B cell (primary cell): Measurements from ENCODE around the gene NR6A1. TPM values are rescaled to one million over a fixed set of nuclear protein-coding genes. Genes with fewer than 3 reads are reported as not detected.

ENCODE experiments used
- ATAC-seq: fragments of 200-7000 bp; cut with Tn5 transposase; one replicate; pipeline ENCODE4 v1.10.0; 2021; ENCODE audit warnings: low read depth, mild to moderate bottlenecking, moderate number of reproducible peaks, moderate library complexity
- CTCF ChIA-PET: fragments of 350-600 bp; sonication (Branson Sonifier 250); formaldehyde crosslinking; loops from one replicate; lab custom pipeline; 2021; ENCODE audit warnings: antibody characterized with exemption, inconsistent platforms; lab: Charles Lee
- POLR2A ChIA-PET: fragments of 350-600 bp; sonication (Branson Sonifier 250); formaldehyde crosslinking; loops from one replicate; lab custom pipeline; 2021; ENCODE audit warnings: antibody characterized with exemption; lab: Charles Lee
- DNase-seq: peaks from one replicate; pipeline ENCODE4 v3.0.0; 2013
- H2AFZ ChIP-seq: 2 replicates; pipeline ENCODE4 v1.6.1; 2012; ENCODE audit warnings: mild to moderate bottlenecking, low read depth, low read length; ENCODE audit not compliant: insufficient read depth, poor library complexity, severe bottlenecking
- H3K27ac ChIP-seq, 2 donors: 1 replicate in 1 of 2; 2 replicates in 1 of 2; pipeline ENCODE4 v1.5.1; 2012 to 2013; ENCODE audit warnings: low read length in 2 of 2, mild to moderate bottlenecking in 2 of 2, moderate library complexity in 1 of 2
- H3K27me3 ChIP-seq, 4 experiments: fragments of 200-600 bp in 1 of 4; sonication (generic) in 1 of 4; replicated peaks in 1 of 4; 1 replicate in 2 of 4; 2 replicates in 2 of 4; pipeline versions ENCODE4 v1.6.1 to v1.7.0; 2013 to 2016; ENCODE audit warnings: low read length in 3 of 4, mild to moderate bottlenecking in 2 of 4, mixed read lengths in 1 of 4, moderate library complexity in 1 of 4; ENCODE audit not compliant: insufficient read depth in 4 of 4, control insufficient read depth in 3 of 4; ENCODE audit errors: control extremely low read depth in 1 of 4
- H3K36me3 ChIP-seq, 2 experiments: replicated peaks in 1 of 2; 1 replicate in 1 of 2; 2 replicates in 1 of 2; pipeline versions ENCODE4 v1.6.1 to v1.7.1; 2013; ENCODE audit warnings: low read length in 1 of 2; ENCODE audit not compliant: insufficient read depth in 2 of 2, control insufficient read depth in 1 of 2; ENCODE audit errors: control extremely low read depth in 1 of 2, extremely low read depth in 1 of 2
- H3K4me1 ChIP-seq, 2 donors: fragments of 200-600 bp in 1 of 2; sonication (generic) in 1 of 2; 1 replicate in 1 of 2; 2 replicates in 1 of 2; pipeline versions ENCODE4 v1.5.1 to v1.6.1; 2013 to 2017; ENCODE audit warnings: low read length in 2 of 2; ENCODE audit not compliant: control insufficient read depth in 2 of 2, insufficient read depth in 2 of 2
- H3K4me2 ChIP-seq: replicated peaks from 2 replicates; pipeline ENCODE3; 2012; ENCODE audit warnings: mild to moderate bottlenecking, low read depth, low read length; ENCODE audit not compliant: poor library complexity, severe bottlenecking
- H3K4me3 ChIP-seq, 5 experiments: fragments of 200-600 bp in 1 of 5; sonication (generic) in 1 of 5; 1 replicate in 3 of 5; 2 replicates in 2 of 5; pipeline versions ENCODE4 v1.5.1 to v1.7.0; 2011 to 2016; ENCODE audit warnings: low read length in 4 of 5, mild to moderate bottlenecking in 4 of 5, low read depth in 2 of 5, control low read depth in 1 of 5, moderate library complexity in 1 of 5; ENCODE audit not compliant: insufficient read depth in 1 of 5; ENCODE audit errors: control extremely low read depth in 1 of 5, extremely low read depth in 1 of 5
- H3K79me2 ChIP-seq: fragments of 200-600 bp; sonication (generic); one replicate; pipeline ENCODE4 v1.6.0; 2016; ENCODE audit warnings: low read length; ENCODE audit not compliant: control insufficient read depth, insufficient read depth
- H3K9ac ChIP-seq: fragments of 200-600 bp; sonication (generic); 2 replicates; pipeline ENCODE4 v1.6.1; 2017; ENCODE audit warnings: mild to moderate bottlenecking, low read length, moderate library complexity
- H3K9me3 ChIP-seq, 3 donors: one replicate each; pipeline versions ENCODE4 v1.6.1 to v1.7.1; 2013; ENCODE audit warnings: low read length in 2 of 3; ENCODE audit not compliant: control insufficient read depth in 2 of 3, insufficient read depth in 1 of 3; ENCODE audit errors: control extremely low read depth in 1 of 3
- H4K20me1 ChIP-seq: 2 replicates; pipeline ENCODE4 v1.6.0; 2012; ENCODE audit warnings: mild to moderate bottlenecking, low read length; ENCODE audit not compliant: insufficient read depth, control insufficient read depth, poor library complexity, severe bottlenecking
- H3K27ac Mint-ChIP-seq: one replicate; pipeline ENCODE4 v1.8.0; 2021; ENCODE audit warnings: mixed read lengths
- H3K27me3 Mint-ChIP-seq: one replicate; pipeline ENCODE4 v1.8.0; 2021; ENCODE audit warnings: mixed read lengths
- H3K4me1 Mint-ChIP-seq: one replicate; pipeline ENCODE4 v1.8.0; 2021; ENCODE audit warnings: mixed read lengths
- H3K4me3 Mint-ChIP-seq: one replicate; pipeline ENCODE4 v1.8.0; 2021; ENCODE audit warnings: mixed read lengths
- H3K9me3 Mint-ChIP-seq: one replicate; pipeline ENCODE4 v1.8.0; 2022; ENCODE audit warnings: mixed read lengths; ENCODE audit not compliant: insufficient read depth
- EZH2 ChIP-seq: IDR thresholded peaks from 2 replicates; pipeline ENCODE4 v1.6.1; 2012; ENCODE audit warnings: borderline replicate concordance, low read depth, mild to moderate bottlenecking, moderate library complexity, low read length; ENCODE audit not compliant: insufficient read depth, poor library complexity, severe bottlenecking
- WGBS: methylation state at CpG from one replicate; pipeline ENCODE4 v1.1.5; 2013; ENCODE audit warnings: missing lambda C conversion rate; ENCODE audit not compliant: insufficient coverage; 5-methylcytosine and 5-hydroxymethylcytosine counted together
- intact Hi-C: fragments of 100-400 bp; cut with micrococcal nuclease; formaldehyde crosslinking; loops from one replicate; pipeline ENCODE4 v1.10.0; 2022
- polyA plus RNA-seq: library from polyadenylated mRNA; depleted of rRNA; stranded (reverse); fragments of >200 nt; gene quantifications from 2 replicates; pipeline ENCODE4 v1.2.3, GENCODE V29; 2012
- total RNA-seq, 2 donors: library from RNA; stranded (reverse); fragments of 120-200 nt in 1 of 2; gene quantifications; 1 replicate in 1 of 2; 2 replicates in 1 of 2; pipeline versions ENCODE4 v1.2.3 to v1.2.4, GENCODE V29; 2013 to 2022
- TF ChIP-seq, protein P1 (sequence below): fragments of 200-600 bp; IDR thresholded peaks from one replicate; pipeline ENCODE4 v1.8.0; 2022; ENCODE audit warnings: antibody characterized with exemption, mild to moderate bottlenecking

The NR6A1 gene
- total and polyA plus RNA-seq, 2 donors (not counting 1 experiment from before 2014, with no cell fraction given): 0.09 to 0.67 TPM

- no peak overlapping the region for H2AFZ ChIP-seq
- H3K36me3 ChIP-seq: no peaks in the 10 kb centered on the region
- H3K4me1 Mint-ChIP-seq: no peaks in the 10 kb centered on the region
- H3K79me2 ChIP-seq: no peaks in the 10 kb centered on the region
- H3K9me3 ChIP-seq: peaks cover 0 to 10% (median 0%) of the 10 kb centered on the region in 3 donors
- H3K27me3 ChIP-seq: peaks cover 0 to 34% (median 8%) of the 10 kb centered on the region in 4 experiments
- TF ChIP-seq EZH2: no peak
- TF ChIP-seq, protein P1, sequence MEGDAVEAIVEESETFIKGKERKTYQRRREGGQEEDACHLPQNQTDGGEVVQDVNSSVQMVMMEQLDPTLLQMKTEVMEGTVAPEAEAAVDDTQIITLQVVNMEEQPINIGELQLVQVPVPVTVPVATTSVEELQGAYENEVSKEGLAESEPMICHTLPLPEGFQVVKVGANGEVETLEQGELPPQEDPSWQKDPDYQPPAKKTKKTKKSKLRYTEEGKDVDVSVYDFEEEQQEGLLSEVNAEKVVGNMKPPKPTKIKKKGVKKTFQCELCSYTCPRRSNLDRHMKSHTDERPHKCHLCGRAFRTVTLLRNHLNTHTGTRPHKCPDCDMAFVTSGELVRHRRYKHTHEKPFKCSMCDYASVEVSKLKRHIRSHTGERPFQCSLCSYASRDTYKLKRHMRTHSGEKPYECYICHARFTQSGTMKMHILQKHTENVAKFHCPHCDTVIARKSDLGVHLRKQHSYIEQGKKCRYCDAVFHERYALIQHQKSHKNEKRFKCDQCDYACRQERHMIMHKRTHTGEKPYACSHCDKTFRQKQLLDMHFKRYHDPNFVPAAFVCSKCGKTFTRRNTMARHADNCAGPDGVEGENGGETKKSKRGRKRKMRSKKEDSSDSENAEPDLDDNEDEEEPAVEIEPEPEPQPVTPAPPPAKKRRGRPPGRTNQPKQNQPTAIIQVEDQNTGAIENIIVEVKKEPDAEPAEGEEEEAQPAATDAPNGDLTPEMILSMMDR: no peak
- CTCF ChIA-PET: no interaction called here
- H3K9ac ChIP-seq: no peak overlapping the region
- peaks cover 19% of the 10 kb centered on the region for H3K27me3 Mint-ChIP-seq
- no peak overlapping the region for H3K4me2 ChIP-seq
- H4K20me1 ChIP-seq: no peaks in the 10 kb centered on the region
- ATAC-seq (no peak), DNase-seq (no peak)
- no peak overlapping the region for H3K4me3 Mint-ChIP-seq
- H3K4me1 ChIP-seq: peaks cover 0 to 5% of the 10 kb centered on the region in 2 donors
- 80% methylated on average over 6 of the region's 6 CpGs for WGBS
- no peaks in the 10 kb centered on the region for H3K9me3 Mint-ChIP-seq
- POLR2A ChIA-PET: no interaction called here
- H3K27ac ChIP-seq: no peak overlapping the region
- no peak overlapping the region for H3K27ac Mint-ChIP-seq
- no peak overlapping the region for H3K4me3 ChIP-seq
- intact Hi-C loops: no loop called here
Observed at GRCh38 chr9:124479947-124480620, 291.0 kb downstream of the NR6A1 start.

DNA sequence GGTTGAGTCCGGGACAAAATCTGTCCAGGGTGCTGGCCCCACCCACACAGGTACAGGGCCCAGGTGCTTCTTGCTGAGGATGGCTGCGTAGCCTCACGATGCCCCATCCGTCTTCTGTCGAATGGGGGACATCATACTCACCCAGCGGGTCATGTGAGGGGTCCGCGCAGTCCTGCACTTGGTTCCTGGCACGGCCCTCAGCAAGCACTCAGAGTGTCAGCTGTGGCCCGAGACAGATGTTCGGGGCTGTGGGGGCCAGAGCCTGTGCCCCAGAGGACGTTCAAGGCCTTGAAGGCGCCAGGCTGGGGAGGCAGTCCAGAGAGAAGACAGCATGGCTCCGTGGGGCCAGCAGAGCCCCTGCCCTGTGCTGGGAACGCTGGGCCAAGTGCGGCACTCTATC is 291.7 kb downstream of the NR6A1 start:
- POLR2A ChIA-PET: no interaction called here
- WGBS: 95% methylated on average over 14 of the region's 16 CpGs
- Histone ChIP-seq H3K9ac (no peak overlapping the region), H3K79me2 (no peaks in the 10 kb centered on the region), H4K20me1 (no peaks in the 10 kb centered on the region), H3K36me3 (no peaks in the 10 kb centered on the region), H3K4me2 (no peak overlapping the region), H3K27me3 (peaks cover 0 to 36% (median 8%) of the 10 kb centered on the region in 4 experiments), H3K9me3 (peaks cover 0 to 10% (median 0%) of the 10 kb centered on the region in 3 donors), H2AFZ (no peak overlapping the region), H3K4me3 (no peak overlapping the region), H3K27ac (no peak overlapping the region), H3K4me1 (peaks cover 0 to 5% of the 10 kb centered on the region in 2 donors)
- ATAC-seq (no peak), DNase-seq (no peak)
- Mint-ChIP-seq H3K4me1 (no peaks in the 10 kb centered on the region), H3K9me3 (no peaks in the 10 kb centered on the region), H3K4me3 (no peak overlapping the region), H3K27me3 (peaks cover 19% of the 10 kb centered on the region), H3K27ac (no peak overlapping the region)
- intact Hi-C loops: no loop called here
- TF ChIP-seq, protein P1: no peak
- no peak for TF ChIP-seq EZH2
- CTCF ChIA-PET: no interaction called here
